ENCODE measurements around the gene PABPN1L.

DNA sequence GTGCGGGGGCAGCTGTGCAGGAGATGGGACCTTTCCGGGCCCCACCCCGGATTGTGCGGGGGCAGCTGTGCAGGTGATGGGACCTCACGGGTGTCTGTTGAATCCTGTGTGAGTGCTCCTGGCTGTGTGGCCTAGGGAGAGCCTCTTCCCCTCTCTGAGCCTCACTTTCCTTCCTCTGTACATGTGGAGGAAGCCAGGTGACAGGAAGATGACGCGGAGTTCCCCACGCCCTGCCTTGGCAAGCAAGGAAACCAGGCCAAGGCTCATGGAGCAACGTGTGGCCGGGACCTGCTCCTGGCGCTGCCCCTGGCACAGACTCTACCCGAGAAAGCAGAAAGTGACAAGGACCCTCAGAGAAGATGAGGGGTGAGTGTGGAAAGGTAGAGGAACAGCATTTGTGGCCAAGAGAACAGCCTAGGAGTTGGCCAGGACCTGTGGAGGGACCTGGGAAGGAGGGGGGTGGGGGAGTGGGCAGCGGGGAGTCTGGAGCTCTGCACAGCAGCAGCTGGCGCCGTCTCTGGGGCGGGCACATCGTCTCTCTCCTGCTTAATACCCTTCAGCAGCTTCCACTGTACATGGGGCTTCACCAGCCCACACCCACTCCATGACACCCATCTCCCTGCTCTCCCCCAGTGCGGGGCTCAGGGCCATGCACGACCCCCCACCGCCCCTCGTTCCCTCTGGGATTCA, 38.4 kb upstream of the PABPN1L start:
- TF ChIP-seq POLR2A (IDR thresholded peaks at IDR 0.05; ENCODE audit: low read length), result no peak
- TF ChIP-seq GATA1 (IDR thresholded peaks at IDR 0.05; ENCODE audit: low read depth, low read length), result no peak
